Stimulated activated CD4-positive, alpha-beta T cell treated with anti-CD3 and anti-CD28 coated beads, Interleukin-1b, Interleukin-23, amount 100 ng/mL, for 24 hours (primary cell): ENCODE results near the gene PGF.

Experiments used
- DNase-seq, 4 experiments: peaks; one replicate each; pipeline ENCODE4 v3.0.0-alpha.2; 2020; ENCODE audit warnings: low read depth in 4 of 4, low spot score in 1 of 4

Gene PGF

DNA sequence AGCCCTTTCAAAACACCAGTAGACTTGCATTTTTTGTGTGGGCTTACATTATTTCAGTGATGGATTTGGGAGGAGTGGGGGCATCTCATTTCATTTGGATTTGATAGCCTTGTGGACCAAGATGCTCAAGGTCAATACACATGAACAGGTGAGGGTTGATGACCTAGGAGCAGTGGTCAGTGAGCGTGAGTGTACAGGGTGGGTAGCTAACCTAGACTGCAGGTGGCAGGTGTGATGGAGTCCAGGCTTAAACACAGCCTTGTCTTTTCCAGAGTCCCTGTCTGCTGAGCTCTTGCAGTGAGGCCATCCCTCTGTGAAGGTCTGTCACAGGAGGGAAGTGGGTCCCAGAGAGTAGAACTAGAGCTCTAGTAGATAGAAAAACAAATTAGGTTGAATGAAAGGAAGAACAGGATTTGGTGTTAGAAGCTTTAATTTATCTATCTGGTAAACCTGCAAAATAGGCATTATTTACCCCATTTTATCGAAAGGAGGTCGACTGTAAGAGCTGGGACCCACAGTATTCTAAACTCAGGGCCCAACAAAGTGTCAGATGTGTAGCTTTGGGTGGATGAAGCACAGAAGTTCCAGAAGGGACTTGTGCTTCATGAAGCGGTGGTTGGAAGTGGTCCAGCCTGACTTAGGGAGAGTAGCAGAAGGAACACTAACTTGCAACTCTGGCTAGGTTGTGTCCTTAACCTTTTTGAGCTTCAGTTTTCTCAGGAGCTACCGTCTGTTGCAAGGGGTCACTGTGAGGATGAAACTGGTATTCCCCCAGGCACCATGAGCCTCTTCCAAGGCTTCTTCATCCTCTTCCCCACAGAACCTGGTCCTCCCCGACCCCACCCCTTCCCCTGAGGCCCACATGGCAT lies 50.5 kb downstream of the PGF start:
- no peak for DNase-seq

DNA sequence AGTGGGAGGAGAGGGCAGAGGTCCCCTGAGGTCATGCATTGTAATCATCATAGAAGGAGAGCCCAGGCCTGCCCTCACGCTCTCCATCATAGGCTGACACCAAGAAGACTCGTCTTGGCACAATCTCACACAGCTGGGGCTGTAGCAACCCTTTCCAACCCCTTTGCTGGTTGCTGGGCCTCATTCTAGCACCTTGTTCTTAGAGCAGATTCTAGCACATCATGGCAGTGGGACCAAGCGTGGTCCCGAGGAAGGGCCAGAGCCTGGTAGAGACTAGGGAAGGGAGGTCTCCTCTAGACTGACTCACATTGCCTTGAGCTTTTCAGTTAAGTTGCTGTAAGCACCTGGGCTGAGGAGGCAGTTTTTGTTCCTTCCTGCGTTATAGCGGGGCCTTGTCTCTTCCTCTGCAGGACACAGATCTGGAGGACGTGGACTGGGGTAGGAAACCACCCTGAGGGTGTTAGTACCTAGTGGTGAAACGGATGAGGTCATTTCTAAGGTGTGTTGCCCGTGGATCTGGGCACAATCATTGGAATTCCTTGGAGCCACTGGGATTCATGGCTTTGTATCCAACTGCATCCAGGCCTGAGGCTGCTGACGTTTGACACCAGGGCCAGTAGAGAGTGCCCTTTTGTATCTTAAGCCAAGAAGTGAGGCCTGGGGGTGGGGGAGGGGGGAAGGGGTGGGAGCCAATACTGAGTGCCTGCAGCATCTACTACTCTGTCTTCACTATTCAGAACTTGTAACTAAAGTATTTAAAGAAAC lies 52.3 kb downstream of the PGF start:
- DNase-seq, result no peak

DNA sequence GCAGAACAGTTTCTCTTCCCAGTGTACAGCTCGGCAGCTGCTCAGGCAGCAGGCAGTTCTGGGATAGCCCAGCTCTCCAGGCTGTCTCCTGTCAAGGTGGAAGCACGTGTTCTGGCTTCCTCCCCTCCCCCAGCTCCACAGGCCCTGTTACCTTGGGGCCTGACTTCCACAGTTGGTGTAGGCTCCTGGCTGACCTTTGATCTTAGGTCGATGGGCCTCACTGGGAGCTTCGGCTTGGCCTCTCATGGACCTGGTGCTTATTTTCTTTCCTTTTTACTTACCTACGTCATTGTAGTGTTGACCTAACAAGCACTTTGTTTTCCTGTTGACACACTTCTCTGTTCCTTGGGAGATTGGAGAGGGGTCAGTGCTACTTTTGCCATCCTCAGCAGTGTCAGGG lies 56.7 kb downstream of the PGF start:
- no peak for DNase-seq

DNA sequence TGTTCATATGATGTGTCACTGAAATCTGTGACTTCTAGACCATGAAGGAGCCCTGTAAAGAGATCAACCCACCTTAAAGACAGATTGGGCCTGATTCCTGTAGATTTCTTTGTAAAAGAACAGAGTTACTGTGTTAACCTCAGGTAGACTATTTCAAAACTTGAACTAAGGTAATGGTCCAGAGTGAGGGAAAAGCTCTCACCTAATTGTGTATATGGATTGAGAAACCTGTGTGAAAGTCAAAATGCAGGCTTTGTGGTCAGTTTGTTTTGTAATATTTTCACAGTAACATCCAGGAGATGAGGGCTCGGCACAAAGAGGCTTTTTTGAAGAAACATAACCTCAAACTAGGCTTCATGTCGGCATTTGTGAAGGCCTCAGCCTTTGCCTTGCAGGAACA lies 57.3 kb downstream of the PGF start:
- no peak for DNase-seq

DNA sequence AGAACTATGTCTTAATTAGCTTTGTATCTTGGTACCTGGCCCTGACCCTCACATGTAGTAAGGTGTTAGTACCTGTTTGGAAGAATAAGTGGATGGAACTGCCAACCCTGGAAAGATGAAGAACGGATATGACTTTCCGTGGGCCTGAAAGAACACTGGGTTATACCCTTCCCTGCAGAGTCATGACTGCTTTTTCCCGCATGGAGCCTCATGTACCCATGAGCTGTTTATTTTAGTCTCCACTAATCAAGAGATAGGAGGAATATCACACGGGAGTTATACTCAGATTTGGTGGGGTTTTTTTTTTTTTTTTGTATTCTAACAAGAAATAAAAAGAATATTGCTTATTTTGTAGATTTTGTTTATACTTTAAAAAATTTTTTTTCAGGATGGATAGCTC lies 57.8 kb downstream of the PGF start:
- DNase-seq, result no peak

DNA sequence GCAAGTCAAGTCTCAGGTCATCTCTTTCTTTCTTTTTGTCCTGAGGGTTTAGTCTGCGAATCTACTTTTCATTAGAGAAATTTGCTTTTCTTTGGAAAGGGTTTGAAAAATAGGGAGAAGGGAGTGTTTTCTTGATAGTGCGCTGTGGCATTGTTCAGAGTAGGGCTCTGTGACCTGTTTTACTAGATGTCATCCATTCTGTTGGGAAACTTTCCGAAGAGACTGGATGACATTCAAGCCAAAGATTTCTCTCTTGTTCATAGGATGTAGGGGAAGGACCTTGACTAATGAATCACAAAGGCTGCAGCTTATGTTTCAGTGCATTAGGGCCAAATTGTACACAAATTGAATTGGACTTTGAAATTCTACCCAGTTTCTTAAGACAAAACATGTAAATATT lies 59.0 kb downstream of the PGF start:
- no peak for DNase-seq

DNA sequence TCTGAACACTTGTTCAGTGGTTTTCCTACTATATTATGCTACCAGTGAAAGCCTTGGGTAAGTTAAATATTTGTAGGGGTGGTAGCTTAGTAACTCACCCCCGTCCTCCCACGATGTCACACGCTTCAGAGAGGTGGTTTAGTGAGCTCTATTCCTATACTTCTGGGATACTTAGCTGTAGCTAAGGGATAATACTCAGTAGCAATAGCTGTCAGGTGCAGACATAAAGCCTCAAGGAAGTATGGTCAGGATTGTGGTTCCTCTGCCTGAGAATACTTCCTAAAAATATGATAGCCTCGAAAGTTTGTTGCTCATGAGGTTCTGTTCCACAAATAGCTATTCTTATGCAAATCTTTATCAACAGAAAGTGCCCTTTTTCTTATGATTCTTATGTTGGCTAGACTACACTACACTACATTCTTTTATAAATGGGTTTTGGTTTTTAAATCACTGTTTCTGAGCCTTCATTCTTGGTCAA lies 61.7 kb downstream of the PGF start:
- no peak for DNase-seq

DNA sequence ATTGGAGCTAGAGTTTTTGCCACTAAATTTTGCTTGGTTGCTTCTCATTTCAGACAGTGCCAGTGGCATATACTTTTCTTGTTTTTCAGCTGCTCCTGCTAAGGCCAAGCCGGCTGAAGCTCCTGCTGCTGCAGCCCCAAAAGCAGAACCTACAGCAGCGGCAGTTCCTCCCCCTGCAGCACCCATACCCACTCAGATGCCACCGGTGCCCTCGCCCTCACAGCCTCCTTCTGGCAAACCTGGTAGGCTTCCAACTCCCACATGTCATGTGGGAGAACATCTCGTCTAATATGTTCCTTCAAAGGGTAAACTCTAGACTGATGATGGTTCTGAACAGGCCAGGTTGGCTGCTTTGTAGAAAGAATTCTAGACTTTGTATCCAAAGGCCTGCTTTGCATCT lies 62.7 kb downstream of the PGF start:
- no peak for DNase-seq

DNA sequence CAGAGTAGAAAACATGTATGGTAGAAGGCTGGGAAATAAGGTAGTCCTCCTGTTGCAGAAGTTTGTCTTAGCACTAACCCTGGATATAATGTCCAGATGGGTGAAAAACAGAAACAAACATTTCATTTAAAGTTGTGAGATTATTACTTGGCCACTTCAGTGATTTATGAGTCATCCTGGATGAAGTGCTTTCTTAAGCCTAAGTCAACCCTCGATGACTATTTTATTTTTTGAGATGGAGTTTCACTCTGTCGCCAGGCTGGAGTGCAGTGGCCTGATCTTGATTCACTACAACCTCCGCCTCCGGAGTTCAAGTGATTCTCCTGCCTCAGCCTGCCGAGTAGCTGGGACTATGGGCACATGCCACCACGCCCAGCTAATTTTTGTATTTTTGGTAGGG lies 63.5 kb downstream of the PGF start:
- no peak for DNase-seq
